MM.1S (cell line): ENCODE measurements around the gene TMPRSS3.

Experiments used
- DNase-seq: peaks from one replicate; pipeline ENCODE4 v3.0.0-alpha.2; 2015
- H2AFZ ChIP-seq: fragments of 300-600 bp; sonication (generic); 2 replicates; pipeline ENCODE4 v1.6.0; 2016; ENCODE audit warnings: antibody characterized with exemption, low read length
- H3F3A ChIP-seq: fragments of 300-600 bp; sonication (generic); 2 replicates; pipeline ENCODE4 v1.6.1; 2016; ENCODE audit warnings: mild to moderate bottlenecking, antibody characterized with exemption, low read length, moderate library complexity, mixed read lengths; ENCODE audit not compliant: insufficient read depth
- H3K27ac ChIP-seq: fragments of 300-600 bp; sonication (generic); 2 replicates; pipeline ENCODE4 v1.5.1; 2016; ENCODE audit warnings: mild to moderate bottlenecking, low read length
- H3K27me3 ChIP-seq: fragments of 300-600 bp; sonication (generic); replicated peaks from 2 replicates; pipeline ENCODE4 v1.6.0; 2016; ENCODE audit warnings: low read length; ENCODE audit not compliant: insufficient read depth
- H3K36me3 ChIP-seq: fragments of 300-600 bp; sonication (generic); replicated peaks from 2 replicates; pipeline ENCODE4 v1.6.1; 2016; ENCODE audit warnings: mild to moderate bottlenecking, low read length, mixed read lengths; ENCODE audit not compliant: insufficient read depth
- H3K4me1 ChIP-seq: fragments of 300-600 bp; sonication (generic); 2 replicates; pipeline ENCODE4 v1.6.1; 2016; ENCODE audit warnings: low read length, mixed read lengths
- H3K4me2 ChIP-seq: fragments of 300-600 bp; sonication (generic); 2 replicates; pipeline ENCODE4 v1.6.0; 2016; ENCODE audit warnings: low read depth, low read length
- H3K4me3 ChIP-seq: fragments of 300-600 bp; sonication (generic); 2 replicates; pipeline ENCODE4 v1.5.1; 2016; ENCODE audit warnings: low read length, mixed read lengths
- H3K79me2 ChIP-seq: fragments of 300-600 bp; sonication (generic); 2 replicates; pipeline ENCODE4 v1.6.1; 2016; ENCODE audit warnings: mixed run types, low read length, mixed read lengths
- H3K9ac ChIP-seq: fragments of 300-600 bp; sonication (generic); 2 replicates; pipeline ENCODE4 v1.6.1; 2016; ENCODE audit warnings: low read length, mixed read lengths
- H3K9me2 ChIP-seq: fragments of 300-600 bp; sonication (generic); replicated peaks from 2 replicates; pipeline ENCODE4 v1.6.1; 2016; ENCODE audit warnings: mild to moderate bottlenecking, low read length, mixed read lengths; ENCODE audit not compliant: insufficient read depth
- H3K9me3 ChIP-seq: fragments of 300-600 bp; sonication (generic); replicated peaks from 2 replicates; pipeline ENCODE4 v1.6.1; 2016; ENCODE audit warnings: mild to moderate bottlenecking, low read length, mixed read lengths; ENCODE audit not compliant: insufficient read depth
- H4K20me1 ChIP-seq: fragments of 300-600 bp; sonication (generic); 2 replicates; pipeline ENCODE4 v1.6.1; 2016; ENCODE audit warnings: mild to moderate bottlenecking, low read length, moderate library complexity, mixed read lengths; ENCODE audit not compliant: insufficient read depth
- CTCF ChIP-seq: fragments of 300-600 bp; sonication (generic); IDR thresholded peaks from 2 replicates; pipeline ENCODE4 v1.5.1; 2016; ENCODE audit warnings: antibody characterized with exemption, low read length, mixed read lengths
- EZH2 ChIP-seq: fragments of 300-600 bp; sonication (generic); optimal IDR thresholded peaks from 2 replicates; pipeline ENCODE3; 2017; ENCODE audit warnings: low read depth, mild to moderate bottlenecking, antibody characterized with exemption, low read length, mixed read lengths
- EZH2phosphoT487 ChIP-seq: fragments of 300-600 bp; sonication (generic); IDR thresholded peaks from 2 replicates; pipeline ENCODE4 v1.6.1; 2018; ENCODE audit warnings: antibody characterized with exemption, low read length

TMPRSS3 gene

GRCh38 chr21:42358937-42359336 lies 36.9 kb downstream of the TMPRSS3 start:
- peak; percentile 74 for DNase-seq
- no peak overlapping the region for H2AFZ ChIP-seq
- no peaks in the 10 kb centered on the region for H3K4me1 ChIP-seq
- no peaks in the 10 kb centered on the region for H3F3A ChIP-seq
- H4K20me1 ChIP-seq, result no peaks in the 10 kb centered on the region
- H3K4me2 ChIP-seq, result peak overlapping the region; percentile 10
- H3K9me3 ChIP-seq, result no peaks in the 10 kb centered on the region
- no peak overlapping the region for H3K4me3 ChIP-seq
- no peaks in the 10 kb centered on the region for H3K79me2 ChIP-seq
- H3K9me2 ChIP-seq, result no peaks in the 10 kb centered on the region
- no peak overlapping the region for H3K9ac ChIP-seq
- H3K27me3 ChIP-seq, result peaks cover 100% of the 10 kb centered on the region
- H3K36me3 ChIP-seq, result no peaks in the 10 kb centered on the region
- TF ChIP-seq EZH2 (no peak), CTCF (no peak), EZH2phosphoT487 (no peak)
- no peak overlapping the region for H3K27ac ChIP-seq

DNA sequence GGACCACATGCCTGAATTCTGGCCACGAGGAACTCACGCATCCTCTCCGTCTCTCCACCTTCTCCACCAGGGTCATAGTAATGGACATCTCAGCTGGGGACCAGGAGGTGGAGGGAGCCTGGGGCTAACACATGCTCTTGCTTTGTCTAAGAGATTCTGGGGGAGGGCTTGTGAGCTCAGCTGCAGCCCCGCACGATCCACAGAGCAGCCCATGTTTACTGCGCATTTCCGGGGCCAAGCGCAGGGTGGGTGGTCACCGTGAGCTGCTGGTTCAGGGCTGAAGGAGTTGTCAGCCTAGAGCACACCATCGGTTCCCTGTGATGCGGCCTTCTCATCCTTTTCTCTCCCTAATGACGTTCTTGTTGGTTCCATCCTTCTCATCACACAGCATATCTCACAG lies 37.6 kb downstream of the TMPRSS3 start:
- Histone ChIP-seq H3K9me2 (no peaks in the 10 kb centered on the region), H3K9me3 (no peaks in the 10 kb centered on the region), H3F3A (no peaks in the 10 kb centered on the region), H3K27ac (no peak overlapping the region), H4K20me1 (no peaks in the 10 kb centered on the region), H3K9ac (no peak overlapping the region), H3K79me2 (no peaks in the 10 kb centered on the region), H3K27me3 (peaks cover 100% of the 10 kb centered on the region), H3K36me3 (no peaks in the 10 kb centered on the region), H3K4me3 (no peak overlapping the region), H3K4me1 (no peaks in the 10 kb centered on the region), H2AFZ (no peak overlapping the region), H3K4me2 (peak overlapping the region; percentile 10; the same call in 1 of the 2 replicates)
- no peak for TF ChIP-seq EZH2phosphoT487
- TF ChIP-seq CTCF, result no peak
- TF ChIP-seq EZH2, result no peak
- no peak for DNase-seq

GRCh38 chr21:42357307-42357706 lies 38.5 kb downstream of the TMPRSS3 start:
- Histone ChIP-seq H3K9me3 (no peaks in the 10 kb centered on the region), H3K36me3 (no peaks in the 10 kb centered on the region), H3K4me1 (no peaks in the 10 kb centered on the region), H3K27ac (no peak overlapping the region), H3K27me3 (peaks cover 100% of the 10 kb centered on the region), H4K20me1 (no peaks in the 10 kb centered on the region), H2AFZ (no peak overlapping the region), H3K79me2 (no peaks in the 10 kb centered on the region), H3K9ac (no peak overlapping the region), H3K4me3 (no peak overlapping the region), H3F3A (no peaks in the 10 kb centered on the region), H3K4me2 (no peak overlapping the region), H3K9me2 (no peaks in the 10 kb centered on the region)
- TF ChIP-seq CTCF (no peak), EZH2 (no peak), EZH2phosphoT487 (no peak)
- DNase-seq, result no peak
